Measurements from ENCODE around the gene CADM4.
"Not testable (repeated sequence)": the region's sequence is repeated elsewhere in the genome, so short reads cannot be mapped to it uniquely, and the experiment has no call there.

Gene CADM4, protein sequence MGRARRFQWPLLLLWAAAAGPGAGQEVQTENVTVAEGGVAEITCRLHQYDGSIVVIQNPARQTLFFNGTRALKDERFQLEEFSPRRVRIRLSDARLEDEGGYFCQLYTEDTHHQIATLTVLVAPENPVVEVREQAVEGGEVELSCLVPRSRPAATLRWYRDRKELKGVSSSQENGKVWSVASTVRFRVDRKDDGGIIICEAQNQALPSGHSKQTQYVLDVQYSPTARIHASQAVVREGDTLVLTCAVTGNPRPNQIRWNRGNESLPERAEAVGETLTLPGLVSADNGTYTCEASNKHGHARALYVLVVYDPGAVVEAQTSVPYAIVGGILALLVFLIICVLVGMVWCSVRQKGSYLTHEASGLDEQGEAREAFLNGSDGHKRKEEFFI

DNA sequence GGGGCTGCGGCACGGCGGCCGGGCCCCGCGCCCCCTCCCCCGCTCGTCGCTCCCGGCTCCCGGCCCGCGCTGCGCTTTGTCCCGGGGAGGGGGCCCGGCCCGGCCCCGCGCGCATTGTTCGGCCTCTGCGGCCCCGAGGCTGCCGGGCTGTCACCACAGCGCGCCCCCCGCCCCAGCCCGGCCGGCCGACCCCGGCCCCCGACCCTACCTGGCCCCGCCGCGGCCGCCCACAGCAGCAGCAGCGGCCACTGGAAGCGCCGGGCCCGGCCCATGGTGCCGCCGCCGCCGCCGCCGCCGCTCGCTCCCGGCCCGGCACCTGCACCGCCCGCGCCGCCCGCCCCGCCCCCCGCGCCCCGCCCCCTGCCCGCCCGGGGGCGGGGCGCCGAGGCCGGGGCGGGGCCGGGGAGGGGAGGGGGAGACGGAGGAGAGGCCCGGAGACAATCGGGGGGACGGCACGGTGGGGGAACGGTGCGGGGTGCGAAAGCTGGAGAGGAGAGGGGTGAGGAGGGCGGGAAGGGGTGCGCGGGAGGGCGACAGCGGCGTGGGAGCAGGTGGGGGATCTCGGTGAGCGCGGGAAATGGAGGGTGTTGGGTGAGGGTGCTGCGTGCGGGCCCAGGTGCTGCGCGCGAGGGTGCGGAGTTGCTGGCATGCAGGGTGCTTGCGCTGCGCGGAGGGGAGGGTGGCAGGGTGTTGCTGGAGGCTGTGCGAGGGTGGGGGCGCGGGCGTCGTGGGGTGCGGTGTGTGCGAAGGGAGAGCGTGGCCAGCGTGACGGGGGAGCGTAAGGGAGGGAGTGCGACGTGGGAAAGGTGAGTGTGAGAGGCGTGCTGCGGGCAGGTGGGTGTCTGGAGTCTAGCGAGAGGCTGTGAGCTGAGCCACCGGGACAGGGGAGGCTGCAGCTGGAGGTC is at the start of gene CADM4:
TSS of gene CADM4 (minus strand) at position 332 of the 905 bp plus-strand sequence. CDS start at position 272, 60 bp downstream.
- DNase-seq (ENCODE audit: insufficient read length, low spot score) (peak; percentile 31), FAIRE-seq (peak; percentile 74)

DNA sequence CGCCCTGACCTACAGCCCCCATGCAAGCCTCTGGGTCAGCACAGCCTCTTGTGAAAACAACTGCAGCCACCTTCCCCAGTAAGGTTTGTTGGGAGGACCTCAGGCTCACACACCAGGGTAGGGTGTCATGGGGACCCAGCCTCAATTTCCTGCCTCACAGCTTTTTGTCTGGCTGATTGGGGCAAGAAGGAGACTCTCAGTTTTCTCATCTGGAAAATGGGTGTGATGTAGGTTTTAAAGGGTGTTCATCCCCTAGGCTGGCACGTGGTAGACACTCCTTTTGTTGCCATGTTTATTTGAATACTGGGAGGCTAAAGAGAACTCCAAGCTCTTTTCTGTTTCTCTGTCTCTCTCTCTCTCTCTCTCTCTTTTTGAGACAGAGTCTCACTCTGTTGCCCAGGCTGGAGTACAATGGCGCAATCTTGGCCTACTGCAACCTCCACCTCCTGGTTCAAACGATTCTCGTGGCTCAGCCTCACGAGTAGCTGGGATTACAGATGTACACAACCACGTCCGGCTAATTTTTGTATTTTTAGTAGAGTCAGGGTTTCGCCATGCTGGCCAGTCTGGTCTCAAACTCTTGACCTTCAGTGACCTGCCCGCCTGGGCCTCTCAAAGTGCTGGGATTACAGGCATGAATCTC is 48.5 kb upstream of the CADM4 start:
- FAIRE-seq (no peak), DNase-seq (ENCODE audit: insufficient read length, low spot score) (no peak)

DNA sequence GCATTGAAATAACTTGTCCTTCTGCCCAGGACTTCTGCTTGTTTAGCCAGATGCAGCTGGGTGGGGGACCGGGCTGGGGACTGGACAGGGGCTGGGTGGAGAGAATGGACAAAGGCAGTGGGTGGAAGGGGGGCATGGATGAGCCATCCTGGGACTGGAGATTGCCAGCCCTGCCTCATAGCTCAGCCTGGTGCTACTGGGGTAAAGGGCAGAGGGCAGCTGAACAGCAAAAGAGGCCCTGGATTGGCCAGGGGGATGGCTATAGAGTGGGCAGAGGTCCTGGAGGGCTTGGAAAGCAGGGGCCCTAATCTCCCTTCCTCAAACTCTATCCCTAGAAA is 48.0 kb upstream of the CADM4 start:
- DNase-seq (ENCODE audit: insufficient read length, low spot score) (no peak), FAIRE-seq (no peak)

DNA sequence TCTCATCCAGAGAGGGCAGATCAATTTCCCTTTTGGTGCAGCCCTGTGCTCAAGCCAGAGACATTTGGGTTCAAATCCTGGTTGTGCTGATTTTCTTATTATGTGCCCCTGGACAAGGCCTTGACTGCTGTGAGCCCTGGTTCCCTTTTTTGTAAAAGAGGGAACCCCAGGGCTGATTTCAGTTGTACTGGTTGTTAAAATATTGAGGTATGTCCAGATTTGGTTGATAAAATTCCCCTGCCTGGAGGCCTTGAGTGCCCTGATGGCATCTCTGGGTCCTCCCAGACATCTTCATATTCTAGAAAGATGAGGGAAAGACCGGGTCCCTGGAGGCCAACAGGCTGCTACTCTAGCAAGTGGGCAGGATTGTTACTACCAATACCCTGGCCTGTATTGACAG is 44.7 kb upstream of the CADM4 start:
- no peak for DNase-seq (ENCODE audit: insufficient read length, low spot score)
- FAIRE-seq, result no peak

DNA sequence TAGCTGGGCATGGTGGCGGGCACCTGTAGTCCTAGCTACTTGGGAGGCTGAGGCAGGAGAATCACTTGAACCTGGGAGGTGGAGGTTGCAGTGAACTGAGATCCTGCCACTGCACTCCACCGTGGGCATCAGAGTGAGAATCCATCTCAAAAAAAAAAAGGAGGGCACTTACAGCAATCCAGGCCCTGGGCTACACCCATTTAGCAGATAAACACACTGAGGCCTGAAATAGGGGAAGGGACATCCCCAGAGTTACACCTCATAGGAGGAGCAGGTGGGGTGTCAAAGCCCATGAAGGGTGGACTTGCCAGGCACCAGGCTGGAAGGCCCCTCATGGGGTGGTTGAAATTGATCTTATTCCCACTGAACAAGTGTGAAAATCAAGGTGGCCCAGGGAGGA is 44.3 kb upstream of the CADM4 start:
- FAIRE-seq (no peak), DNase-seq (ENCODE audit: insufficient read length, low spot score) (no peak)

DNA sequence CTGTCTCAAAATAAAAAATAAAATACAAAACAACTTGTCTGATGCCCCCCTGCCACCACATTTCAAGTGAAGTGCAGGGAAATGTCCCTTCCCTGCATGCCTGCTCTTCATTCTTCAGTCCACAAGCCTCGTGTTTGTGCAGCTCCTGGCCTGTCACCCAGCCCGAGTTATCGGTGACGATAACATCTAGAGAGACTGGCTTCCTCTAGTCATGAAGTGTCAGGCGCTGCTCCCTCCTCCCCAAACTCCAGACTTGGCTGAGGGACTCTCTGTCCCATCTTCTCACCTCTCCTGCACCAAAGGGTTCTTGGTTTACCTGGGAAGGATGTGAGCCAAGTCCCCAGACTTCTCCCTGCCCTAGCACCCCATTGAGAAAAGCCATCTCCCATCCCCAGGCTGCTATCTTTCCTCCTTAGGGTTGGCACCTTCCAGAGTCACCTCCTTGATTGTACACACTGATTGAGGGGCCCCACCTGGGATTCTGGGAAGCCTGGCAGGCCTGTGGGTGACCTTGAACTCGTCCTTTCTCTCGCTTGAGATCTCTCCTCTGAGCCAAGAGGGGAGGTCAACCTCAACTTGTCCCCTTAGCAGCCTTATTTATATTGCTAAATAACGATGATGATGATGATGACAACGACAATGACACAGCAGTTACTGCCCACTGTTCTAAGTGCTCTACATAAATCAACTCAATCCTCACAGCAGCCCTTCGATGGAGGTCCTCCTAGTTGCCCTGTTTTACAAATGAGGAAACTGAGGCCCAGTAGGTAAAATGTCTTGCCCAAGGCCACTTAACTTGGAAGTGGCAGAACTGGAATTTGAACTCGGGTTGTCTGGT is 43.4 kb upstream of the CADM4 start:
- no peak for FAIRE-seq
- no peak for DNase-seq (ENCODE audit: insufficient read length, low spot score)

DNA sequence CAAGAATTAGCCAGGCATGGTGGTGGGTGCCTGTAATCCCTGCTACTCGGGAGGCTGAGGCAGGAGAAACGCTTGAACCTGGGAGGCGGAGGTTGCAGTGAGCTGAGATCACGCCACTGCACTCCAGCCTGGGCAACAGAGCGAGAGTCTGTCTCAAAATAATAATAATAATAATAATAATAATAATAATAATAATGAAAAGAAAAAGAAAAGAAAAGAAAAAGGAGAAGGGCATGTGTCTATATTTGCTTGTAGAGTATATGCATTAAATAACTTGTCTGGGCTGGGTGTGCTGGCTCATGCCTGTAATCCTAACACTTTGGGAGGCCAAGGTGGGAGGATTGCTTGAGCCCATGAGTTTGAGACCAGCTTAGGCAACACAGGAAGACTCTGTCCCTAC is 42.6 kb upstream of the CADM4 start:
- FAIRE-seq; DNase-seq (ENCODE audit: insufficient read length, low spot score): not testable (repeated sequence)

DNA sequence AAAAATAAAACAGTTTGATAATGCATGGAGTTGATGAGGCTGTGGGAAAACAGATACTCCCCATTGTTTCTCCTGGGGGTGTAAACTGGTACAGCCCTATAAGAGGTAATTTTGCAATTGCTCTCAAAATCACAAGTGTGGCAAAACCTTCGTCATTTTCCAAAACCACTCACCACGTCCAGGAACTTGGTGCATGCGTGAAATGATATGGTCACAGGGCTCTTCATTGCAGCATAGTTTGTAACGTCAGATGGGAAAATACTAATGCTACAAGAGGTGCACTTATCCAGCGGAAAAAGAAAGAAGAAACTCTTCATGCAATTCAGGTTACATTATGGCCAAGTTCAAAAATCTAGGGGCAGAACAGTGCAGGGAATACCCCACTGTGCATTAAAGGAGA is 42.2 kb upstream of the CADM4 start:
- DNase-seq (ENCODE audit: insufficient read length, low spot score) (no peak), FAIRE-seq (no peak)

DNA sequence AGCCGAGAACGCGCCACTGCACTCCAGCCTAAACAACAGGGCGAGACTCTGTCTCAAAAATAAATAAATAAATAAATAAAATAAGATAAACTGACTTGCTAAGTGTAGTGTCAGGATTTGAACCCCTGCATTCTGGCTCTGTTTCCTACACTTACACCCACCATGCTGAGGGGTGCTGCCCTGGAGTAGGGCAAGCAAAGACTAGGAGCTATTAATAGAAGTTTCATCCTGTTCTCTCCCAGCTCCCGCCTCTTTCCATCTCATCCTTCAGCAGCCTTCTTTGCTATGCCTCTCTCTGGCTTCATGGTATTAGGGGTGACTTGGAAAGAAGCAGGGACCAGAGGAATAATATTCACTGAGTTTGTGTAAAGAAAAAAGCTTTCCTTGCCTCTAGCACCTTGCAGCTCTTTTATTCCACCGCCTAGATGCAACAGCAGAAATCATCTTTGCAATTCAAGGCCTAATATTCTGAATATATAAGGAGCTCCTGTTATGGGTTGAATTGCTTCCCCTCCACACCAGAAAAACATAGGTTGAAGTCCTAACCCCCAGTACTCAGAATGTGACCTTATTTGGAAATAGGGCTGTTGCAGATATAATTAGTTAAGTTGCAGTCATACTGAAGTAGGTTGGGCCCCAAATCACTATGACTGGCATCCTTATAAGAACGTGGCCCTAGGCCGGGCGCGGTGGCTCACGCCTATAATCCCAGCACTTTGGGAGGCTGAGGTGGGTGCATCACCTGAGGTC is 39.0 kb upstream of the CADM4 start:
- no peak for FAIRE-seq

DNA sequence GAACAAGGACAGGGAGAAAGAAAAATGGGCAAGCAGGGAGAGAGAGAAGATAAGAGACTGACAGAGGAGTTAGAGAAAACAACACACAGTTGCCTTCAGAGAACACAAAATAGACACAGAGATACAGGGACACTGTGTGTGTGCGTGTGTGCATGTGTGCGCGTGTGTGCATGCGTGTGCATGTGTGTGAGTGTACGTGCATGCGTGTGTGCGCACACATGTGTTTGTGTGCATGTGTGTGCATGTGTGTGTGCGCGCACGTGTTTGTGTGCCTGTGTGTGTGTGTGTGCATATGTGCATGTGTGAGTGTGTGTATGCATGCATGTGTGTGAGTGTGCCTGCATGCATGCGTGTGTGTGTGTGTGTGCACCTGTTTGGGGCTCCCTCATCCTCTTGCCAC is 36.3 kb upstream of the CADM4 start:
- DNase-seq (ENCODE audit: insufficient read length, low spot score) (no peak), FAIRE-seq (peak; percentile 85)

More for the DNA sequence above, 39.0 kb upstream of the CADM4 start:
- DNase-seq (ENCODE audit: insufficient read length, low spot score), result no peak

DNA sequence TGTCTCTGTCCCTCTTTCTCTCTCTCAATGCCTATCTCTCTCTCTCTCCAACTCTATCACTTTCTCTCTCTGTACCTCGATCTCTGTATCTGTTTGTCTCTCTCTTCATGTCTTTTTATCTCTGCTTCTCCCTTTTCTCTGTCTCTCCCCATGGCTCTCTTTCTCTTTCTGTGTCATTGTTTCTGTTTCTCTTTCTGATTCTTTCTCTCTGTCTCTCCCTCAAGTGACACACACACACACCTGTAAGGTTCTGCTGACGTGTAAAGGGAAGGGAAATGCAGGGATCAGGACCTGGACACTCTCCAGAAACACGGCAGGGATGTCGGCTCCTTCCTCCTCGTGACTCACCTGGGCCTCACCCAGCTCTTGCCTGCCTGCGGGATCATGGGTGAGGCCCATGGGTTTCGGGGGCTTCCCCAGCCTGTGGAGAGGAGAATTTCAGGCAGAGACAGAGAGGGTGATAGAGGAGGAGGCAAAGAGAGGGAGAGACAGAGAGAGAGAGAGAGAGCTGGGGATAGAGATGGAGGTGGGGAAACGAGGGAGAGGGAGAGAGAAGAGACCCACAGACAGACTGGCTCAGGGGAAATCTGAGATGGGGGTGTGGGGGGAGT is 35.7 kb upstream of the CADM4 start:
- DNase-seq (ENCODE audit: insufficient read length, low spot score) (no peak), FAIRE-seq (no peak)

DNA sequence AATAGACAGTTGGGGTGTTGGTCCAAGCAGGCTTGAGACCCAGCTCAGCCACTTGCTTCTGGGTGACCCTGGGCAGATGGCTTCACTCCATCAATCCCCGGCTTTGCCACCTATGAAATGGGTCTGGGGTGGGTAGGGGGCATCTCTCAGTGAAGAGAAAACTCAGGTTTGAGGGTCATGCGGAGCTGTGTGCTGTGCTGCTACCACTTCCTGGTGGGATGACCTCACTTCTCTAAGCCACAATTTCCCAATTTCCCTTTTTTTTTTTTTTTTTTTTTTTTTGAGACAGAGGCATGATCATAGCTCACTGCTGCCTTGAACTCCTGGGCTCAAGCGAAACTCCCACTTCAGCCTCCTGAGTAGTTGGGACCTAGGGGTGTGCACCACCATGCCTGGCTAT is 34.9 kb upstream of the CADM4 start:
- FAIRE-seq, result no peak
- no peak for DNase-seq (ENCODE audit: insufficient read length, low spot score)

DNA sequence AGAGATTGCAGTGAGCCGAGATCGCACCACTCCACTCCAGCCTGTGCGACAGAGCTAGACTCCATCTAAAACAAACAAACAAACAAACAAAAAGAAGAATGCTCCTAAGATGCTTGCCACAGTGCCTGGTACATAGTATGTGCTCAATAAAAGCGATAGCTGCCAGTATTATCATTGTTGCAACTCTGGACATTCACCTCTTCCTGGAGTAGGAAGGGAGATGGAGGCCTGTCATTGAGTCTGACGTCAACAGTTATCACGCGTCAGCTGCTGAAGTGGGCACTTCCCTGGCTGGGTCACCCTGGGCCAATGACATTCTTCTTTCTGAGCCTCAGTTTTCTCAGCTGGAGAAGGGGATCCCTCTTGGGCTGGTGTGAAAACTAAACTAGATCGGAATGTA is 34.5 kb upstream of the CADM4 start:
- FAIRE-seq (no peak), DNase-seq (ENCODE audit: insufficient read length, low spot score) (no peak)

DNA sequence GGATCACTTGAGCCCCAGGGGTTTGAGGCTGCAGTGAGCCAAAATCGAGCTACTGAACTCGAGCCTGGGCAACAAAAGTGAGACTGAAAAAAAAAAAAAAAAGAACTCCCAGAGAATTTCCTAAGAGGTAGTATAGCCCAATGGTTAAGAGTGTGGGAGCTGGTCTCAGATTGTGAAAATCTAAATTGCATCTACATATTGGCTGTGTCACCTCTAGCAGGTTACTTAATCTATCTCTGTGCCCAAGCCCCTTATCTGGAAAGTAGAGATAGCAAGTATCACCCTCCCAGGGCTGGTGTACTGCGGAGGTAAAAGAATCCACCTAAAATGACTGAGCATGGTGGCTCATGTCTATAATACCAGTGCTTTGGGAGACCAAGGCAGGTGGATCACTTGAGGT is 34.0 kb upstream of the CADM4 start:
- DNase-seq (ENCODE audit: insufficient read length, low spot score) (no peak), FAIRE-seq (no peak)

DNA sequence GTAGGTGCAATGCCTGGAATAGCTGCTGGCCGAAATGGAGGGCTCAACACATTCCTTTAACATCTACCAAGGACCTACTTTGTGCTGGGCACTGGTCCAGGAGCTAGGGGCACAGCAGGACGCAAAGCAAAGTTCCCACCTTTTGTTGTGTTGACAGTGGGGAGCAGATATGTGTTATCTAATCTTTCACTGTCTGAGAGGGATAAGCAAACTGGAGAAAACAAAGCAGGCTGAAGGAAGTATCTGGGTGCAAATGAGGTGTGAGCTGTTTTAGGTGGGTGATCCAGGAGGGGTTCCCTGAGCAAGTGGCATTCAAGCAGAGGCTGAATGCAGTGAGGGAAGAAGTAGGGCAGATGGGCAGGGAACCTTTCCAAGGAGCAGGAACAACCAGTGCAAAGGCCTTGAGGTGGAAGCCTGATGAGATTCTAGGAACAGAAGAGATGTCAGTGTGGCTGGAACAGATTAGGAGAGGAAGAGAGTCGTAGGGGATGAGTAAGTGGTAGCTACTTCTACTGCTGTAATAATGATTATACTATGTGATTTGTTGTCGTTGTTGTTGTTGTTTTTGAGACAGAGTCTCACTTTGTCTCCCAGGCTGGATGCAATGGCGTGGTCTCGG is 32.5 kb upstream of the CADM4 start:
- FAIRE-seq, result no peak
- no peak for DNase-seq (ENCODE audit: insufficient read length, low spot score)

DNA sequence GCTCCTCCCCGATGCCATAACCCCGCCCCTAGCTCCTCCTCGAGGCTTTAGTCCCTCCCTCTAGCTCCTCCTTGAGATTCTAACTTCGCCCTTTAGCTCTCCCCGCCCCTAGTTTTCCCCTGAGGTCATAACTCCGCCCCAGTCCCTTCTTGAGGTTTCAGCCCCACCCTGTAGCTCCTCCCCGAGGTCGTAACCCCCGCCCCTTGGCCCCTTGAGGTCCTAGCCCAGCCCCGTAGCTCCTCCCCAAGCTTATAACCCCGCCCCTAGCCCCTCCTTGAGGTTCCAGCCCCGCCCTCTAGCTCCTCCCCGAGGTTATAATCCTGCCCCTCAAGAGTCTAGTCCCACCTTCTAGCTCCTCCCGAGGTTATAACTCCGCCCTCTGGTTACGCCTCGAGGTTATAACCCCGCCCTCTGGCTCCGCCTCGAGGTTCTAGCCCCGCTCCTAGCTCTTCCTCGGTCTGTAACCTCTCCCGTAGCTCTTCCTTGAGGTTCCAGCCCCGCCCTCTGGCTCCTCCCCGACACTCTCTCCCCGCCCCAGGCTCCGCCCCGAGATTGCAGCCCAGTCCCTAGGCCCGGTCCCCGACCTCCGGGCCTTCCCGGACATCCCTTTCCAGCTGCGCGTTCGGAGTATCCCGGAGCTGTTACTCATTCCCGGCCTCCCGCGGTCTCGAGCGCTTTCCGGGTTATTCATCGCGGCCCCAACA is 28.9 kb upstream of the CADM4 start:
- peak; percentile 90 for FAIRE-seq

DNA sequence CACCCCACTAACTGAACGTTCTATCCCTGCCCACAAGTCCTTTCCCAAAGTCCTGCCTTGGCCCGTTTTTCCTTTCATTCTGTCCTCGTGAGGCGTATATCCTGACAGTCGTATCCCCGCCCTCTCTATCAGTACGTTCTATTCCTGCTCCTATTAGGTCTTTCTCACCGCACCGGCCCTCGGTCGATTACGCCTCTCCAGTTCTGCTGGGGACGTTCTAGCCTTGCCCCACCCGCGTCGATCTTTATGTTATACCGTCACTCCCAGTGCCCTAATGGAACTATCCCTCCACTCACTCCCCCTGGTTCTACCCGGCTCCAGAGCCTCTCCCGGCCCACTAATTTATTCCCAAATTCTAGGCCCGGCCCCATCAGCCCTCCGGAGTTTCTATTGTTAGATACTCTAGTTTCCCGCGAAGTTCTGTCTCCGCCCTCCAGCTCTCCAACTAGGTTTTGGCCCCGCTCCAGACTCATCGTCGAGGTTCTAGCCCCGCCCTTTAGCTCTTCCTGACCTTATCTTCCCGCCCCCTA is 28.3 kb upstream of the CADM4 start:
- FAIRE-seq (no peak), DNase-seq (ENCODE audit: insufficient read length, low spot score) (no peak)

More for the DNA sequence above, 28.9 kb upstream of the CADM4 start:
- peak; percentile 98 for DNase-seq (ENCODE audit: insufficient read length, low spot score)

Data from HTR-8/SVneo (cell line).